IMR-90 (cell line): Measurements from ENCODE around the gene SPATA32.

Experiments
- BHLHE40 ChIP-seq: fragments of 150-350 bp; IDR thresholded peaks from 2 replicates; pipeline ENCODE4 v1.6.1; 2016; ENCODE audit warnings: mild to moderate bottlenecking, low read depth, low read length
- CEBPB ChIP-seq: IDR thresholded peaks from 2 replicates; pipeline ENCODE4 v1.6.1; 2012; ENCODE audit warnings: low read depth, low read length, improper control_type of control experiment
- CTCF ChIP-seq: conservative IDR thresholded peaks from 2 replicates; pipeline ENCODE4 v1.5.1; 2012; ENCODE audit warnings: mild to moderate bottlenecking, low read depth, low read length, improper control_type of control experiment
- ELK1 ChIP-seq: fragments of 150-350 bp; IDR thresholded peaks from 2 replicates; pipeline ENCODE4 v1.6.1; 2016; ENCODE audit warnings: low read depth, mild to moderate bottlenecking, low read length, moderate library complexity, borderline replicate concordance
- MAFK ChIP-seq: IDR thresholded peaks from 2 replicates; pipeline ENCODE4 v1.6.1; 2012; ENCODE audit warnings: low read depth, low read length, improper control_type of control experiment
- MAZ ChIP-seq: IDR thresholded peaks from 2 replicates; pipeline ENCODE4 v1.6.1; 2012; ENCODE audit warnings: low read depth, mild to moderate bottlenecking, low read length, improper control_type of control experiment, moderate library complexity, borderline replicate concordance
- MXI1 ChIP-seq: IDR thresholded peaks from 2 replicates; pipeline ENCODE4 v1.6.1; 2012; ENCODE audit warnings: low read depth, mild to moderate bottlenecking, low read length, moderate library complexity, borderline replicate concordance
- NFE2L2 ChIP-seq: fragments of 150-350 bp; IDR thresholded peaks from 2 replicates; pipeline ENCODE4 v1.6.1; 2016; ENCODE audit warnings: low read depth, mild to moderate bottlenecking, low read length
- POLR2A ChIP-seq: IDR thresholded peaks from 2 replicates; pipeline ENCODE4 v1.6.1; 2012; ENCODE audit warnings: mild to moderate bottlenecking, low read depth, low read length
- RAD21 ChIP-seq: IDR thresholded peaks from 2 replicates; pipeline ENCODE4 v1.6.1; 2012; ENCODE audit warnings: low read length, improper control_type of control experiment
- RCOR1 ChIP-seq: IDR thresholded peaks from 2 replicates; pipeline ENCODE4 v1.6.1; 2012; ENCODE audit warnings: mild to moderate bottlenecking, low read length, improper control_type of control experiment; ENCODE audit not compliant: insufficient replicate concordance
- SMC3 ChIP-seq: fragments of 150-350 bp; IDR thresholded peaks from 2 replicates; pipeline ENCODE4 v1.6.1; 2016; ENCODE audit warnings: low read depth, mild to moderate bottlenecking, antibody characterized with exemption, low read length, moderate library complexity
- USF2 ChIP-seq: fragments of 150-350 bp; IDR thresholded peaks from 2 replicates; pipeline ENCODE4 v1.6.1; 2017; ENCODE audit warnings: mild to moderate bottlenecking, antibody characterized with exemption, low read length, low read depth

GRCh38 chr17:45310380-45311324, 48.8 kb upstream of the SPATA32 start:
- TF ChIP-seq CTCF (no peak), POLR2A (no peak), CEBPB (no peak), RCOR1 (no peak), SMC3 (no peak), USF2 (no peak), MAFK (no peak), MAZ (no peak), ELK1 (no peak), NFE2L2 (no peak), RAD21 (no peak), MXI1 (no peak), BHLHE40 (no peak)
